PC-3 (cell line): ENCODE results near the gene CLINT1. TPM values are rescaled to one million over a fixed set of nuclear protein-coding genes. Genes with fewer than 3 reads are reported as not detected.
"Not testable (repeated sequence)": the region's sequence is repeated elsewhere in the genome, so short reads cannot be mapped to it uniquely, and the experiment has no call there.

Source experiments
- ATAC-seq: fragments of 200-7000 bp; cut with Tn5 transposase; 2 replicates; pipeline ENCODE4 v1.9.1; 2020; ENCODE audit warnings: mild to moderate bottlenecking, moderate library complexity
- BruUV-seq: library from RNA; stranded (reverse); fragments of 400-500 nt; replicated peaks from 2 replicates; lab custom pipeline; 2021; lab: Mats Ljungman, UMichigan
- CTCF ChIA-PET: fragments of 300-600 bp; sonication (Branson Sonifier 250); formaldehyde crosslinking; loops from one replicate; lab custom pipeline; 2022; ENCODE audit warnings: antibody characterized with exemption; lab: Charles Lee
- POLR2A ChIA-PET: fragments of 300-600 bp; sonication (Branson Sonifier 250); formaldehyde crosslinking; loops from one replicate; lab custom pipeline; 2022; ENCODE audit warnings: antibody characterized with exemption; ENCODE audit not compliant: unreplicated experiment; lab: Charles Lee
- DNase-seq: peaks from one replicate; pipeline ENCODE4 v3.0.0-alpha.2; 2015
- H2AFZ ChIP-seq: fragments of 300-600 bp; sonication (generic); 2 replicates; pipeline ENCODE4 v1.6.0; 2016; ENCODE audit warnings: antibody characterized with exemption, low read length
- H3F3A ChIP-seq: fragments of 300-600 bp; sonication (generic); one replicate; pipeline ENCODE4 v1.6.0; 2017; ENCODE audit warnings: antibody characterized with exemption, low read length, control low read depth, mild to moderate bottlenecking; ENCODE audit not compliant: unreplicated experiment
- H3K27ac ChIP-seq: fragments of 300-600 bp; sonication (generic); 2 replicates; pipeline ENCODE4 v1.5.1; 2016; ENCODE audit warnings: mild to moderate bottlenecking, low read length
- H3K27me3 ChIP-seq: fragments of 300-600 bp; sonication (generic); 2 replicates; pipeline ENCODE4 v1.6.1; 2016; ENCODE audit warnings: low read length, mixed read lengths
- H3K36me3 ChIP-seq: fragments of 300-600 bp; sonication (generic); 2 replicates; pipeline ENCODE4 v1.6.1; 2016; ENCODE audit warnings: low read depth, mixed run types, low read length, mixed read lengths
- H3K4me1 ChIP-seq: fragments of 300-600 bp; sonication (generic); 2 replicates; pipeline ENCODE4 v1.5.1; 2016; ENCODE audit warnings: low read length; ENCODE audit not compliant: insufficient read depth
- H3K4me2 ChIP-seq: fragments of 300-600 bp; sonication (generic); 2 replicates; pipeline ENCODE4 v1.6.0; 2016; ENCODE audit warnings: low read length
- H3K4me3 ChIP-seq: fragments of 300-600 bp; sonication (generic); 2 replicates; pipeline ENCODE4 v1.5.1; 2016; ENCODE audit warnings: mild to moderate bottlenecking, low read length, mixed read lengths
- H3K79me2 ChIP-seq: fragments of 300-600 bp; sonication (generic); 2 replicates; pipeline ENCODE4 v1.6.1; 2017; ENCODE audit warnings: low read length, mixed read lengths
- H3K9ac ChIP-seq: fragments of 300-600 bp; sonication (generic); 2 replicates; pipeline ENCODE4 v1.6.0; 2016; ENCODE audit warnings: mild to moderate bottlenecking, low read length
- H3K9me2 ChIP-seq: fragments of 300-600 bp; sonication (generic); replicated peaks from 2 replicates; pipeline ENCODE4 v1.6.1; 2016; ENCODE audit warnings: mixed run types, low read length, mixed read lengths
- H3K9me3 ChIP-seq: fragments of 300-600 bp; sonication (generic); 2 replicates; pipeline ENCODE4 v1.6.1; 2016; ENCODE audit warnings: low read length, mixed read lengths
- H4K20me1 ChIP-seq: fragments of 300-600 bp; sonication (generic); 2 replicates; pipeline ENCODE4 v1.6.1; 2016; ENCODE audit warnings: low read length, mixed read lengths
- EZH2 ChIP-seq: fragments of 300-600 bp; sonication (generic); IDR thresholded peaks from one replicate; pipeline ENCODE4 v1.6.1; 2017; ENCODE audit warnings: antibody characterized with exemption, mild to moderate bottlenecking, low read length; ENCODE audit not compliant: unreplicated experiment
- EZH2phosphoT487 ChIP-seq: fragments of 300-600 bp; sonication (generic); IDR thresholded peaks from 2 replicates; pipeline ENCODE4 v1.6.1; 2018; ENCODE audit warnings: mild to moderate bottlenecking, antibody characterized with exemption, low read length, borderline replicate concordance
- intact Hi-C: fragments of 100-400 bp; cut with micrococcal nuclease; formaldehyde crosslinking; loops from 2 replicates; pipeline ENCODE4 v1.9.0; 2023
- total RNA-seq: library from RNA; depleted of rRNA; stranded (reverse); fragments of >200 nt; gene quantifications from 2 replicates; pipeline ENCODE4 v1.2.3, GENCODE V29; 2014
- TF ChIP-seq, protein P1 (sequence below): fragments of 300-600 bp; sonication (generic); conservative IDR thresholded peaks from 2 replicates; pipeline ENCODE4 v1.5.1; 2017; ENCODE audit warnings: antibody characterized with exemption, low read depth, mild to moderate bottlenecking, low read length

Gene CLINT1
- total RNA-seq, 1 experiment from 2014 or later, result 125 TPM

DNA sequence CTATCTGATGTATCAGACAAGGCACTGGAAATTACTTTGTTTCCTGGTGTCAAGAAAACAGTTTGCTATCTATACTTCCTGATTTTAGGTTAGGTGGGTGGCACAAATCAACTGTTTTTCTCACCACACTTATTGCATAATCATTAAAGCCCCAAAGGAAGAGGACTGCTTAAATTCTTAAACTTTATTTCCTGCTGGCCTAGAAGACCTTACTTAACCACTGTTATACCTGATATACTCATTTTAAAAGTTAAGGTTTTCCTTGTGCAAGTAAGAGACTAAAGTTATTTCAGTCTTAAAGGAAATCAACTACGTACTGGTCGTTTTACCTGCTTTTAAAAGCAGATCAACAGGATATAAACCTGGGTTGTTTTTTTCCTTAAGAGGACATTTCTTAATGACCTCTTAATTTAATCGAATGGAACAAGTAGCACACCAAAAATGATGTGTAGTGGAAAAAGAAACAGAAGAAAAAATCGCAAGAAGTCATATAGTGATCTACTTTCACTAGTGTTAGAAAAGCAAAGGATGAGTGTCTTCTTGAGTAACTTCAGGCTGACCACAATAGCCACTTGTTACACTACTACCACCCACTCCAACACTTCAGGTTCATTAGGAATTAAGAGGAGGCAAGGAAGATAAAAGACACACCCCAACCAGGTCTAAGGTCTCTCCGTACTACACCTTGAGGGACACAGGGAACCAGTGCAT lies 974 bp downstream of the CLINT1 start:
- BruUV-seq, result no TSS peak
- Histone ChIP-seq H3K36me3 (no peaks in the 10 kb centered on the region), H3K9me3 (no peaks in the 10 kb centered on the region), H3K79me2 (peaks cover 60% of the 10 kb centered on the region), H3F3A (no peaks in the 10 kb centered on the region), H3K4me1 (peaks cover 19% of the 10 kb centered on the region), H3K9ac (peak overlapping the region; percentile 93), H4K20me1 (peaks cover 51% of the 10 kb centered on the region), H3K27me3 (no peaks in the 10 kb centered on the region), H3K4me2 (peak overlapping the region; percentile 89), H2AFZ (peak overlapping the region; percentile 63), H3K4me3 (peak overlapping the region; percentile 93), H3K27ac (peak overlapping the region; percentile 41), H3K9me2 (no peaks in the 10 kb centered on the region)
- ChIA-PET POLR2A (no interaction called here), CTCF (interaction anchor here (0.6 to 1.1 kb wide), 5 partner anchors 8 to 402 kb away, joined by 3 to 16 read pairs (median 4); no protein-coding TSS in a partner anchor)
- TF ChIP-seq, protein P1, sequence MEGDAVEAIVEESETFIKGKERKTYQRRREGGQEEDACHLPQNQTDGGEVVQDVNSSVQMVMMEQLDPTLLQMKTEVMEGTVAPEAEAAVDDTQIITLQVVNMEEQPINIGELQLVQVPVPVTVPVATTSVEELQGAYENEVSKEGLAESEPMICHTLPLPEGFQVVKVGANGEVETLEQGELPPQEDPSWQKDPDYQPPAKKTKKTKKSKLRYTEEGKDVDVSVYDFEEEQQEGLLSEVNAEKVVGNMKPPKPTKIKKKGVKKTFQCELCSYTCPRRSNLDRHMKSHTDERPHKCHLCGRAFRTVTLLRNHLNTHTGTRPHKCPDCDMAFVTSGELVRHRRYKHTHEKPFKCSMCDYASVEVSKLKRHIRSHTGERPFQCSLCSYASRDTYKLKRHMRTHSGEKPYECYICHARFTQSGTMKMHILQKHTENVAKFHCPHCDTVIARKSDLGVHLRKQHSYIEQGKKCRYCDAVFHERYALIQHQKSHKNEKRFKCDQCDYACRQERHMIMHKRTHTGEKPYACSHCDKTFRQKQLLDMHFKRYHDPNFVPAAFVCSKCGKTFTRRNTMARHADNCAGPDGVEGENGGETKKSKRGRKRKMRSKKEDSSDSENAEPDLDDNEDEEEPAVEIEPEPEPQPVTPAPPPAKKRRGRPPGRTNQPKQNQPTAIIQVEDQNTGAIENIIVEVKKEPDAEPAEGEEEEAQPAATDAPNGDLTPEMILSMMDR, result no peak
- TF ChIP-seq EZH2phosphoT487, result no peak
- TF ChIP-seq EZH2, result no peak
- peak; percentile 25 for DNase-seq
- intact Hi-C loops, result loop anchor here (5.0 kb wide), 1 partner anchor 116 kb away; the partner anchor contains the start of gene LSM11
- peak; percentile 19 for ATAC-seq

DNA sequence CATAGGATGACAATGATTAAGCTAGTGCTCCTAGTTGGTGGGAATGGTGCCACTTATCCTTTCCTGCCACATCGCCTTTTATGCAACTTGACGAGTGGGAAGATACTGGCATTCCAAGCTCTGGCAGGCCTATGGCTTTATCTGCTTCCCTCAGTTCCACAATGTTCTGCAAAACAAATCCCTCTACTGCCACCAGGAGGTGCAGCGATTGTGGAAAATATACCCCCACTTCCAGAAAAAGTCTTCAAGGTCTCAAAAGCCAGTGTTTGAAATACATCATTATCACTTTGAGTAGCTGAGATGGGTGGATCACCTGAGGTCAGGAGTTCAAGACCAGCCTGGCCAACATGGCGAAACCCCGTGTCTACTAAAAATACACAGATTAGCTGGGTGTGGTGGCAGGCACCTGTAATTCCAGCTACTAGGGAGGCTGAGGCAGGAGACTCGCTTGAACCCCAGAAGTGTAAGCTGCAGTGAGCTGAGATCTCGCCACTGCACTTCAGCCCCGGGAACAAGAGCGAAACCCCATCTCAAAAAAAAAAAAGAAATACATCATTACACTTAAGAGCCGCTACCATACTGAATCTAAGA lies 3.4 kb downstream of the CLINT1 start:
- H3K4me2 ChIP-seq, result peak overlapping the region; percentile 89; the same call in 1 of the 2 replicates
- ATAC-seq (peak; percentile 38), DNase-seq (peak; percentile 83)
- peaks cover 19% of the 10 kb centered on the region for H3K4me1 ChIP-seq
- H3K9me2 ChIP-seq, result no peaks in the 10 kb centered on the region
- TF ChIP-seq, protein P1, result peak; percentile 89
- TF ChIP-seq EZH2 (no peak), EZH2phosphoT487 (no peak)
- H3K4me3 ChIP-seq, result no peak overlapping the region
- no peaks in the 10 kb centered on the region for H3F3A ChIP-seq
- H3K36me3 ChIP-seq, result no peaks in the 10 kb centered on the region
- BruUV-seq, result no TSS peak
- H3K27me3 ChIP-seq, result no peaks in the 10 kb centered on the region
- peaks cover 85% of the 10 kb centered on the region for H3K79me2 ChIP-seq
- H3K9me3 ChIP-seq, result no peaks in the 10 kb centered on the region
- CTCF ChIA-PET, result interaction anchor here (0.7 to 1.4 kb wide), 3 partner anchors 13 to 93 kb away, joined by 3 to 7 read pairs (median 3); no protein-coding TSS in a partner anchor
- intact Hi-C loops, result loop anchor here (1.0 to 5.0 kb wide), 6 partner anchors 35 to 140 kb away; partner anchors contain the start of gene LSM11
- H3K9ac ChIP-seq, result no peak overlapping the region
- peaks cover 72% of the 10 kb centered on the region for H4K20me1 ChIP-seq
- no peak overlapping the region for H3K27ac ChIP-seq
- POLR2A ChIA-PET, result interaction anchor here (0.7 kb wide), 1 partner anchor 200 kb away, joined by 17 read pairs; no protein-coding TSS in a partner anchor
- H2AFZ ChIP-seq, result no peak overlapping the region

DNA sequence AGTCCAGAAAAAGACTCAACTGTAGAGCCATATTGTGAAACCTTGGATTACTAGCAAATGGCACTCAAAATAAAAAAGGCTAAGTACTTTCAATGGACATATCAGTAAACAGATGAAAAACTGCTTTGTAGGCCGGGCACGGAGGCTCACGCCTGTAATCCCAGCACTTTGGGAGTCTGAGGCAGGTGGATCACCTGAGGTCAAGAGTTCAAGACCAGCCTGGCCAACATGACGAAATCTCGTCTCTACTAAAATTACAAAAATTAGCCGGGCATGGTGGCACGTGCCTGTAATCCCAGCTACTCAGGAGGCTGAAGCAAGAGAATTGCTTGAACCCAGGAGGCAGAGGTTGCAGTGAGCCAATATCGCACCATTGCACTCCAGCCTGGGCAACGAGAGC lies 5.6 kb downstream of the CLINT1 start:
- H3F3A ChIP-seq, BruUV-seq, CTCF ChIA-PET, H3K9me3 ChIP-seq, H3K9ac ChIP-seq, H2AFZ ChIP-seq, POLR2A ChIA-PET, ATAC-seq, DNase-seq, H3K9me2 ChIP-seq, H3K27ac ChIP-seq, H3K4me2 ChIP-seq, H3K36me3 ChIP-seq, H3K27me3 ChIP-seq, intact Hi-C loops, H3K4me3 ChIP-seq: not testable (repeated sequence)
- peaks cover 19% of the 10 kb centered on the region for H3K4me1 ChIP-seq
- peaks cover 100% of the 10 kb centered on the region for H3K79me2 ChIP-seq
- H4K20me1 ChIP-seq, result peaks cover 78% of the 10 kb centered on the region
